SK-N-SH (cell line): ENCODE results near the gene ALDH3B1.

Experiments
- EP300 ChIP-seq, 2 experiments: IDR thresholded peaks; 2 replicates each; pipeline versions ENCODE4 v1.4.0 to v1.6.1; 2012; ENCODE audit warnings: borderline replicate concordance in 1 of 2, low read depth in 1 of 2, low read length in 1 of 2
- MAX ChIP-seq: IDR thresholded peaks from 2 replicates; pipeline ENCODE4 v1.4.0; 2012; ENCODE audit warnings: low read depth
- MXI1 ChIP-seq: IDR thresholded peaks from 2 replicates; pipeline ENCODE4 v1.6.1; 2012; ENCODE audit warnings: mild to moderate bottlenecking, low read depth, low read length, improper control_type of control experiment
- POLR2AphosphoS5 ChIP-seq: IDR thresholded peaks from 2 replicates; pipeline ENCODE4 v1.6.1; 2012; ENCODE audit warnings: low read depth, low read length
- REST ChIP-seq: IDR thresholded peaks from 2 replicates; pipeline ENCODE4 v1.6.1; 2012; ENCODE audit warnings: mild to moderate bottlenecking, low read depth, low read length, moderate library complexity
- SMC3 ChIP-seq: IDR thresholded peaks from 2 replicates; pipeline ENCODE4 v1.6.1; 2012; ENCODE audit warnings: low read depth, low read length, improper control_type of control experiment
- TF ChIP-seq, protein P1 (sequence below): fragments of 200-600 bp; sonication (generic); IDR thresholded peaks from 2 replicates; pipeline ENCODE4 v1.6.1; 2017; ENCODE audit warnings: antibody characterized with exemption, mild to moderate bottlenecking, moderate library complexity
- TF ChIP-seq, protein P2 (sequence below): IDR thresholded peaks from 2 replicates; pipeline ENCODE4 v1.4.0; 2012; ENCODE audit warnings: low read depth, borderline replicate concordance
- TF ChIP-seq, protein P3 (sequence below): fragments of 150-350 bp; IDR thresholded peaks from 2 replicates; pipeline ENCODE4 v1.6.1; 2017; ENCODE audit warnings: antibody characterized with exemption, low read length, low read depth, borderline replicate concordance

- TF ChIP-seq, protein P1, sequence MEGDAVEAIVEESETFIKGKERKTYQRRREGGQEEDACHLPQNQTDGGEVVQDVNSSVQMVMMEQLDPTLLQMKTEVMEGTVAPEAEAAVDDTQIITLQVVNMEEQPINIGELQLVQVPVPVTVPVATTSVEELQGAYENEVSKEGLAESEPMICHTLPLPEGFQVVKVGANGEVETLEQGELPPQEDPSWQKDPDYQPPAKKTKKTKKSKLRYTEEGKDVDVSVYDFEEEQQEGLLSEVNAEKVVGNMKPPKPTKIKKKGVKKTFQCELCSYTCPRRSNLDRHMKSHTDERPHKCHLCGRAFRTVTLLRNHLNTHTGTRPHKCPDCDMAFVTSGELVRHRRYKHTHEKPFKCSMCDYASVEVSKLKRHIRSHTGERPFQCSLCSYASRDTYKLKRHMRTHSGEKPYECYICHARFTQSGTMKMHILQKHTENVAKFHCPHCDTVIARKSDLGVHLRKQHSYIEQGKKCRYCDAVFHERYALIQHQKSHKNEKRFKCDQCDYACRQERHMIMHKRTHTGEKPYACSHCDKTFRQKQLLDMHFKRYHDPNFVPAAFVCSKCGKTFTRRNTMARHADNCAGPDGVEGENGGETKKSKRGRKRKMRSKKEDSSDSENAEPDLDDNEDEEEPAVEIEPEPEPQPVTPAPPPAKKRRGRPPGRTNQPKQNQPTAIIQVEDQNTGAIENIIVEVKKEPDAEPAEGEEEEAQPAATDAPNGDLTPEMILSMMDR, result no peak
- TF ChIP-seq, protein P2, sequence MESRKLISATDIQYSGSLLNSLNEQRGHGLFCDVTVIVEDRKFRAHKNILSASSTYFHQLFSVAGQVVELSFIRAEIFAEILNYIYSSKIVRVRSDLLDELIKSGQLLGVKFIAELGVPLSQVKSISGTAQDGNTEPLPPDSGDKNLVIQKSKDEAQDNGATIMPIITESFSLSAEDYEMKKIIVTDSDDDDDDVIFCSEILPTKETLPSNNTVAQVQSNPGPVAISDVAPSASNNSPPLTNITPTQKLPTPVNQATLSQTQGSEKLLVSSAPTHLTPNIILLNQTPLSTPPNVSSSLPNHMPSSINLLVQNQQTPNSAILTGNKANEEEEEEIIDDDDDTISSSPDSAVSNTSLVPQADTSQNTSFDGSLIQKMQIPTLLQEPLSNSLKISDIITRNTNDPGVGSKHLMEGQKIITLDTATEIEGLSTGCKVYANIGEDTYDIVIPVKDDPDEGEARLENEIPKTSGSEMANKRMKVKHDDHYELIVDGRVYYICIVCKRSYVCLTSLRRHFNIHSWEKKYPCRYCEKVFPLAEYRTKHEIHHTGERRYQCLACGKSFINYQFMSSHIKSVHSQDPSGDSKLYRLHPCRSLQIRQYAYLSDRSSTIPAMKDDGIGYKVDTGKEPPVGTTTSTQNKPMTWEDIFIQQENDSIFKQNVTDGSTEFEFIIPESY, result no peak
- TF ChIP-seq REST (no peak), MAX (no peak), POLR2AphosphoS5 (no peak), SMC3 (no peak), EP300 (IDR thresholded peaks at IDR 0.05; ENCODE audit: borderline replicate concordance in 1 of 2, low read depth in 1 of 2, low read length in 1 of 2) (no peak), MXI1 (no peak)
- TF ChIP-seq, protein P3, sequence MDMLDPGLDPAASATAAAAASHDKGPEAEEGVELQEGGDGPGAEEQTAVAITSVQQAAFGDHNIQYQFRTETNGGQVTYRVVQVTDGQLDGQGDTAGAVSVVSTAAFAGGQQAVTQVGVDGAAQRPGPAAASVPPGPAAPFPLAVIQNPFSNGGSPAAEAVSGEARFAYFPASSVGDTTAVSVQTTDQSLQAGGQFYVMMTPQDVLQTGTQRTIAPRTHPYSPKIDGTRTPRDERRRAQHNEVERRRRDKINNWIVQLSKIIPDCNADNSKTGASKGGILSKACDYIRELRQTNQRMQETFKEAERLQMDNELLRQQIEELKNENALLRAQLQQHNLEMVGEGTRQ, result no peak
These were observed 11.7 kb upstream of the ALDH3B1 start for GRCh38 chr11:67998150-67999045.
